Peyer's patch (tissue), 4 donors: ENCODE measurements around the gene SMC5. TPM values are rescaled to one million over a fixed set of nuclear protein-coding genes. Genes with fewer than 3 reads are reported as not detected.
"Not testable (repeated sequence)": the region's sequence is repeated elsewhere in the genome, so short reads cannot be mapped to it uniquely, and the experiment has no call there.

ENCODE experiments used
- DNase-seq, 3 donors: peaks; one replicate each; pipeline ENCODE4 v3.0.0-alpha.2; 2017 to 2019
- H3K27ac ChIP-seq, 4 donors: fragments of 200-600 bp; sonication (generic); one replicate each; pipeline ENCODE4 v1.5.1; 2016 to 2019
- H3K27me3 ChIP-seq, 2 donors: fragments of 200-600 bp; sonication (generic); one replicate each; pipeline ENCODE4 v1.5.1; 2019
- H3K36me3 ChIP-seq, 3 donors: fragments of 200-600 bp; sonication (generic); one replicate each; pipeline ENCODE4 v1.5.1; 2016 to 2019
- H3K4me1 ChIP-seq, 4 donors: fragments of 200-600 bp; sonication (generic); one replicate each; pipeline ENCODE4 v1.5.1; 2016 to 2019
- H3K4me3 ChIP-seq, 4 donors: fragments of 200-600 bp; sonication (generic); 1 replicate in 3 of 4; 2 replicates in 1 of 4; pipeline ENCODE4 v1.5.1; 2016 to 2019; ENCODE audit warnings: mild to moderate bottlenecking in 1 of 4
- H3K9me3 ChIP-seq, 4 donors: fragments of 200-600 bp; sonication (generic); one replicate each; pipeline ENCODE4 v1.5.1; 2016 to 2019; ENCODE audit warnings: mild to moderate bottlenecking in 1 of 4
- POLR2A ChIP-seq, 2 donors: fragments of 450-650 bp; IDR thresholded peaks; one replicate each; pipeline ENCODE4 v1.5.1; 2017; ENCODE audit warnings: antibody characterized with exemption in 2 of 2, mild to moderate bottlenecking in 2 of 2, moderate library complexity in 2 of 2
- total RNA-seq, 4 donors: library from RNA; depleted of rRNA; stranded (reverse); fragments of >200 nt; gene quantifications; one replicate each; pipeline ENCODE4 v1.1.0, GENCODE V29; 2016
- TF ChIP-seq, protein P1 (sequence below), 6 experiments: fragments of 450-650 bp in 4 of 6; fragments of 200-600 bp in 2 of 6; sonication (generic) in 1 of 6; IDR thresholded peaks; one replicate each; pipeline ENCODE4 v1.5.1; 2017 to 2019; ENCODE audit warnings: antibody characterized with exemption in 6 of 6, mild to moderate bottlenecking in 3 of 6, moderate library complexity in 1 of 6

SMC5 gene
- total RNA-seq, 4 donors from 2014 or later, result 23.3 to 235 (median 86.5) TPM

DNA sequence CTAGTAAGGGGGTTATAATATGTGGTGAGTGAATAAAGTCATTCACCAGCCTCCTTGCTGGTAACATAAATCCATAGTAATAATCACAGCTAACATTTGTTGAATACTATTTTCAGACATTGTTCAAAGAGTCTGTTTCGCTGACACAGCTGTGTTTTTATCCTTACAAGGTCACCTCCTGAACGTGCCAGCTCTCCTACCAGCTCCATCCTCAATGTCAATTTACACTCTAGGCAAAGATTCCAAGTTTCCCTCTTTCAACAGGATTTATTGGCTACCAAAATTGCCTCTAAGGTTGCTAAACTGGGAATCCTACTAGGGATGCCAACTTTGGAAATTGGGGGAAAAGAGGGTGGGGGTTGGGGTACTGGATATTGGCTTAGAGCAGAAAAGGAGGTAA lies 30.7 kb upstream of the SMC5 start:
- Histone ChIP-seq H3K36me3 (no peaks in the 10 kb centered on the region), H3K27ac (no peak overlapping the region), H3K9me3 (no peaks in the 10 kb centered on the region), H3K27me3 (no peaks in the 10 kb centered on the region), H3K4me1 (no peaks in the 10 kb centered on the region), H3K4me3 (no peak overlapping the region)
- DNase-seq, result no peak
- no peak for TF ChIP-seq POLR2A (IDR thresholded peaks at IDR 0.05)
- TF ChIP-seq, protein P1, sequence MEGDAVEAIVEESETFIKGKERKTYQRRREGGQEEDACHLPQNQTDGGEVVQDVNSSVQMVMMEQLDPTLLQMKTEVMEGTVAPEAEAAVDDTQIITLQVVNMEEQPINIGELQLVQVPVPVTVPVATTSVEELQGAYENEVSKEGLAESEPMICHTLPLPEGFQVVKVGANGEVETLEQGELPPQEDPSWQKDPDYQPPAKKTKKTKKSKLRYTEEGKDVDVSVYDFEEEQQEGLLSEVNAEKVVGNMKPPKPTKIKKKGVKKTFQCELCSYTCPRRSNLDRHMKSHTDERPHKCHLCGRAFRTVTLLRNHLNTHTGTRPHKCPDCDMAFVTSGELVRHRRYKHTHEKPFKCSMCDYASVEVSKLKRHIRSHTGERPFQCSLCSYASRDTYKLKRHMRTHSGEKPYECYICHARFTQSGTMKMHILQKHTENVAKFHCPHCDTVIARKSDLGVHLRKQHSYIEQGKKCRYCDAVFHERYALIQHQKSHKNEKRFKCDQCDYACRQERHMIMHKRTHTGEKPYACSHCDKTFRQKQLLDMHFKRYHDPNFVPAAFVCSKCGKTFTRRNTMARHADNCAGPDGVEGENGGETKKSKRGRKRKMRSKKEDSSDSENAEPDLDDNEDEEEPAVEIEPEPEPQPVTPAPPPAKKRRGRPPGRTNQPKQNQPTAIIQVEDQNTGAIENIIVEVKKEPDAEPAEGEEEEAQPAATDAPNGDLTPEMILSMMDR (IDR thresholded peaks at IDR 0.05), result no peak

DNA sequence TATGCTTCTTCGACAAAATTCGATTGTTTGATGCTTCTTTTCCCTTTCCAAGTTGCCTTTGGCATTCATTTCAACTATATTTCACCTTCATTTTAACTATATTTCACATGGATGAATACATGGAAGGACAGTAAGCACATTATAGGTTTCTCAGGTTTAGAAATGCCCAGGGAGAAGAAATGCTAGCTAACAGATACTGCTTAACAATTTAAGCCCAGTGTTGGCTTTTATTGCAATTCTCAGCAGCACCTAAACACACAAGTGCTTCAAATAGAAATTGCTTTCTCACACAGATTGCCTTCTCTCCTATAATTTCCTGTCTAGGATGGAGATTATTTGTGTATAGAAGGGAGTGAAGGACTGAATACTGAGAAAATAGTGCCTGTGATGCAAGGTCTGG lies 30.2 kb upstream of the SMC5 start:
- H3K27ac ChIP-seq, result no peak overlapping the region
- no peak overlapping the region for H3K4me3 ChIP-seq
- H3K27me3 ChIP-seq, result no peaks in the 10 kb centered on the region

DNA sequence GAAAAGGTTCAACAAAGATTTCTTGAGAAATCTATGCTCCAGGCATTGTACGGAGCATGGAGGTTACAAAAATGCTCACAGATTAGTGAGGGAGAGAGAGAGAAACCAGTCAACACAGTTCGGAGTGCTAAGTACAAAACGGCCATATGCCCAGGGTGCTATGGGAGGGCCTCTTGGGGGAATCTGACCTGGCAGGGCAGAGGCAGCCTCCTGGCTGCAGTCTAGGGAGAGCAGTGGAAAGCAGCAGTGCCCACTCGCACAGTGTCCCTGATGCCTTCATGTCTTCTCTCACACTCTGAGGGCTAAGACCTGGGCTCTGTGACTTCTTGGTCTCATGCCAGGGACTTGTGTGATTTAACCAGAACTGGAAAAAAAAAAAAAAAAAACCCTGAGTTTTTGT lies 29.8 kb upstream of the SMC5 start:
- H3K27me3 ChIP-seq, result no peaks in the 10 kb centered on the region
- H3K9me3 ChIP-seq, result no peaks in the 10 kb centered on the region
- H3K27ac ChIP-seq, result no peak overlapping the region
- DNase-seq, result no peak
- no peaks in the 10 kb centered on the region for H3K4me1 ChIP-seq
- H3K36me3 ChIP-seq, result no peaks in the 10 kb centered on the region
- TF ChIP-seq POLR2A (IDR thresholded peaks at IDR 0.05), result no peak
- TF ChIP-seq, protein P1 (IDR thresholded peaks at IDR 0.05), result no peak
- H3K4me3 ChIP-seq, result no peak overlapping the region

More for the DNA sequence above, 30.2 kb upstream of the SMC5 start:
- H3K4me1 ChIP-seq, result no peaks in the 10 kb centered on the region
- no peaks in the 10 kb centered on the region for H3K9me3 ChIP-seq
- TF ChIP-seq, protein P1 (IDR thresholded peaks at IDR 0.05), result no peak
- TF ChIP-seq POLR2A (IDR thresholded peaks at IDR 0.05), result no peak
- no peak for DNase-seq
- H3K36me3 ChIP-seq, result no peaks in the 10 kb centered on the region

DNA sequence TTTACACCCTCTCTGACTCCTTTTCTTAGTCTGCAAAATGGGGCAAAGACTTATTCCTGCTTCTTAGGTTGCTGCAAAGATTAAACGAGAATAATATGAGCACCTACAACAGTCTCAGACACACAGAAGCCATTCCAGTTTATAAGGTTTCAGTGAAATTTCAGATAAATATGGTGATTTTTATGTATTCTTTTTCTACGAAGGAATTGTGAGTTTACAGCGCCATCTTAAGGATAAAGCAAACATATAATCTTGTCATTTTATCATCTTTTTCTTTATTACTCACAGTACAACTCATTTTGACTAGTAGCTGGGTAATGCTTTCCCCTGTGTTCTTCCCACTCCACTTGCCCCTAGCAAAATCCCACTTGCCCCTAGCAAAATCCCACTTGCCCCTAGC lies 29.2 kb upstream of the SMC5 start:
- Histone ChIP-seq H3K9me3 (no peaks in the 10 kb centered on the region), H3K4me3 (no peak overlapping the region), H3K27ac (no peak overlapping the region), H3K36me3 (no peaks in the 10 kb centered on the region), H3K4me1 (no peaks in the 10 kb centered on the region), H3K27me3 (no peaks in the 10 kb centered on the region)
- TF ChIP-seq, protein P1 (IDR thresholded peaks at IDR 0.05), result no peak
- no peak for TF ChIP-seq POLR2A (IDR thresholded peaks at IDR 0.05)
- DNase-seq, result no peak

DNA sequence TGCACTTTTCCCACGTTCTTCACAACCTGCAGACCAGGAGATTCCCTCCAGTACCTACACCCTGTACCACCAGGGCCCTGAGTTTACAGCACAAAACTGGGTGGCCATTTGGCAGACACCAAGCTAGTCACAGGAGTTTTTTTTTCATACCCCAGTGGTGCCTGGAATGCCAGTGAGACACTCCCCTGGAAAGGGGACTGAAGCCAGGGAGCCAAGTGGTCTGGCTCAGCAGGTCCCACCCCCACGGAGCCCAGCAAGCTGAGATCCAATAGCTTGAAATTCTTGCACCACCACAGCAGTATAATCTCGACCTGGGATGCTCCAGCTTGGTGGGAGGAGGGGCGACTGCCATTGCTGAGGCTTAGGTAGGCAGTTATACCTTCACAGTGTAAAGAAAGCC lies 26.3 kb upstream of the SMC5 start:
- no peak for TF ChIP-seq POLR2A (IDR thresholded peaks at IDR 0.05)
- no peak overlapping the region for H3K27ac ChIP-seq
- no peaks in the 10 kb centered on the region for H3K9me3 ChIP-seq
- no peaks in the 10 kb centered on the region for H3K27me3 ChIP-seq
- no peak for DNase-seq
- H3K4me1 ChIP-seq, result no peaks in the 10 kb centered on the region
- H3K36me3 ChIP-seq, result no peaks in the 10 kb centered on the region
- H3K4me3 ChIP-seq, result no peak overlapping the region

DNA sequence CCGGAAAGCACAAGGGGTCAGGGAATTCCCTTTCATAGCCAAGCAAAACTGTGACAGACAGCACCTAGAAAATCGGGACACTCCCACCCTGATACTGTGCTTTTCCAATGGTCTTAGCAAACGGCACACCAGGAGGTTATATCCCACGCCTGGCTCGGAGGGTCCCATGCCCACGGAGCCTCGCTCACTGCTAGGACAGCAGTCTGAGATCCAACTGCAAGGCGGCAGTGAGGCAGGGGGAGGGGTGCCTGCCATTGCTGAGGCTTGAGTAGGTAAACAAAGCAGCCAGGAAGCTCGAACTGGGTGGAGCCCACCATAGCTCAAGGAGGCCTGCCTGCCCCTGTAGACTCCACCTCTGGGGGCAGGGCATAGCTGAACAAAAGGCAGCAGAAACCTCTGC lies 24.6 kb upstream of the SMC5 start:
- H3K27ac ChIP-seq, H3K27me3 ChIP-seq, H3K4me1 ChIP-seq, H3K9me3 ChIP-seq, DNase-seq, H3K36me3 ChIP-seq, H3K4me3 ChIP-seq: not testable (repeated sequence)

DNA sequence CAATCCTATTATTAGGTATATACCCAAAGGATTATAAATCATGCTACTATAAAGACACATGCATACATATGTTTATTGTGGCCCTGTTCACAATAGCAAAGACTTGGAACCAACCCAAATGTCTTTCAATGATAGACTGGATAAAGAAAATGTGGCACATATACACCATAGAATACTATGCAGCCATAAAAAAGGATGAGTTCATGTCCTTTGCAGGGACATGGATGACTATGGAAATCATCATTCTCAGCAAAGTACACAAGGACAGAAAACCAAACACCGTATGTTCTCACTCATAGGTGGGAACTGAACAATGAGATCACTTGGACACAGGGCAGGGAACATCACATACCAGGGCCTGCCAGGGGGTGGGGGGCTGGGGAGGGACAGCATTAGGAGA lies 12.8 kb upstream of the SMC5 start:
- not testable (repeated sequence) for H3K4me1 ChIP-seq, H3K36me3 ChIP-seq, H3K4me3 ChIP-seq, H3K9me3 ChIP-seq, DNase-seq, H3K27ac ChIP-seq, H3K27me3 ChIP-seq
